Right lobe of liver (tissue), 6 donors: ENCODE measurements around the gene TENT5C. TPM values are rescaled to one million over a fixed set of nuclear protein-coding genes. Genes with fewer than 3 reads are reported as not detected.

ENCODE experiments used
- ATAC-seq, 4 donors: fragments of 200-7000 bp; cut with Tn5 transposase; one replicate each; pipeline ENCODE4 v1.9.1; 2020; ENCODE audit warnings: mild to moderate bottlenecking in 4 of 4, moderate library complexity in 4 of 4
- DNase-seq, 3 donors: peaks; one replicate each; pipeline ENCODE4 v3.0.0-alpha.2; 2020
- H3K27ac ChIP-seq, 3 donors: fragments of 200-600 bp; one replicate each; pipeline ENCODE4 v1.8.0; 2022
- H3K27me3 ChIP-seq, 2 donors: fragments of 200-600 bp; one replicate each; pipeline ENCODE4 v1.8.0; 2022
- H3K36me3 ChIP-seq, 4 donors: fragments of 200-600 bp; sonication (generic) in 1 of 4; one replicate each; pipeline versions ENCODE4 v1.5.1 to v1.8.0; 2017 to 2022; ENCODE audit warnings: control low read depth in 1 of 4
- H3K4me1 ChIP-seq, 4 donors: fragments of 200-600 bp; sonication (generic) in 1 of 4; one replicate each; pipeline versions ENCODE4 v1.5.1 to v1.8.0; 2017 to 2022; ENCODE audit warnings: control low read depth in 1 of 4
- H3K4me3 ChIP-seq, 3 donors: fragments of 200-600 bp; one replicate each; pipeline ENCODE4 v1.8.0; 2022
- H3K9me3 ChIP-seq, 4 donors: fragments of 200-600 bp; sonication (generic) in 1 of 4; one replicate each; pipeline versions ENCODE4 v1.5.1 to v1.8.0; 2017 to 2022; ENCODE audit warnings: control low read depth in 1 of 4
- CTCF ChIP-seq, 4 donors: fragments of 200-600 bp in 3 of 4; fragments of 450-650 bp in 1 of 4; IDR thresholded peaks; one replicate each; pipeline versions ENCODE4 v1.5.1 to v1.8.0; 2016 to 2022; ENCODE audit warnings: antibody characterized with exemption in 4 of 4, mild to moderate bottlenecking in 2 of 4
- POLR2A ChIP-seq: fragments of 450-650 bp; IDR thresholded peaks from one replicate; pipeline ENCODE4 v1.6.1; 2017; ENCODE audit warnings: antibody characterized with exemption, mild to moderate bottlenecking
- WGBS: methylation state at CpG from one replicate; pipeline ENCODE4 v1.1.6; 2018; ENCODE audit warnings: low coverage, low lambda C conversion rate; ENCODE audit not compliant: insufficient coverage; ENCODE audit errors: missing lambda C conversion rate; 5-methylcytosine and 5-hydroxymethylcytosine counted together
- intact Hi-C, 2 donors: fragments of 100-400 bp; cut with DNase I; formaldehyde crosslinking; loops; one replicate each; pipeline versions ENCODE4 v1.11.2 to v1.14.1; 2022
- total RNA-seq, 6 experiments: library from RNA; depleted of rRNA in 2 of 6; stranded (reverse); fragments of >200 nt in 2 of 6; fragmentation: NEBNext Ultra II Directional in 3 of 6; extraction: Animal tissue kit (Norgen Biotek cat#: 25700) in 3 of 6; gene quantifications; one replicate each; pipeline versions ENCODE4 v1.1.0 to v1.2.4, GENCODE V29; 2016 to 2023
- donor health status: DM: no; HTN: yes; CAD: no.
- donor health status: DM: no; HTN: no; CAD: no.
- donor health status: DM: no; HTN: no; CAD: no.
- donor health status: DM: no; HTN: yes; CAD: no.
- donor health status: DM: no; HTN: yes; CAD: no.

TENT5C gene
- total RNA-seq, 6 experiments from 2014 or later, result 2.3 to 13.7 (median 3.0) TPM

DNA sequence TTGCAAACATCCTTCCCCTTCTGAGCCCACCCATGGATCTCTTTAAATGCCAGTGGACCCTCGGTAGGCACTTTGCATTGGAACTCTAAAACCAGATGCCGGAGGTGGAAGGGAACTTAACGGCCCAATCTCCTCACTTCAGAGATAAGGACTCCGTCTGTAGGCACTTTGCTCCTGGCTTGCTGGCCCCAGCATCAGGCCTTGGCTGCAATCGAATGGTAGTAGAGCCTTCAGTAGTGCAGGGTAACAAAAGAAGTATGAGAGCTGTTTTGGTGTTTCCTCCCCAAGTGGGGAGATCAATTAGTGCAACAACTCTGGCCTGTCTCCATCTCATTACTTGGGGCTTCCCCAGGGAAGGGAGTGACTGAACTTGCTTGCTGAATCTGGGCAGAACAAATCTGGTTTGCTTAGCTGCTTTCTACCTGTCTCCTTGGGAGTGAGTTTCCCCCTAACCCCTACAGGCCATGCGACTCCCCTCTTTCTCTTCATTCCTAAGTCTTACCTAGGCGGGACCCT lies 70.8 kb downstream of the TENT5C start:
- no peak for TF ChIP-seq CTCF (IDR thresholded peaks at IDR 0.05)
- TF ChIP-seq POLR2A, result no peak
- no peaks in the 10 kb centered on the region for H3K27me3 ChIP-seq
- intact Hi-C loops, result no loop called here
- no peak overlapping the region for H3K4me3 ChIP-seq
- no peaks in the 10 kb centered on the region for H3K4me1 ChIP-seq
- DNase-seq (no peak), ATAC-seq (no peak)
- H3K9me3 ChIP-seq, result no peaks in the 10 kb centered on the region
- H3K27ac ChIP-seq, result no peak overlapping the region
- WGBS, result 79% methylated on average over 7 of the region's 7 CpGs
- H3K36me3 ChIP-seq, result no peaks in the 10 kb centered on the region

Other genes with a start within 250 kb of the TENT5C start
- 10 to 100 TPM; 24.6 to 39.2 (median 31.2) TPM for gene MAN1A2, start 238.6 kb upstream of the TENT5C start, total RNA-seq